HepG2 (cell line): ENCODE data around the gene CCL22. TPM values are rescaled to one million over a fixed set of nuclear protein-coding genes. Genes with fewer than 3 reads are reported as not detected.
A peak's percentile ranks its signal among the peaks of the same experiment; 100 is the strongest.

Experiments used
- BCL6 ChIP-seq: IDR thresholded peaks from 2 replicates; pipeline ENCODE4 v1.6.1; 2016; ENCODE audit warnings: missing genetic modification reagents, missing compliant biosample characterization
- EP300 ChIP-seq, 3 experiments: sonication (generic) in 1 of 3; formaldehyde crosslinking in 1 of 3; IDR thresholded peaks; 2 replicates each; pipeline versions ENCODE4 v1.5.1 to v1.6.1; 2011 to 2020; ENCODE audit warnings: low read depth in 2 of 3, low read length in 2 of 3, borderline replicate concordance in 1 of 3, improper control_type of control experiment in 1 of 3, mild to moderate bottlenecking in 1 of 3, missing genetic modification reagents in 1 of 3, moderate library complexity in 1 of 3
- ETV5 ChIP-seq: IDR thresholded peaks from 2 replicates; pipeline ENCODE4 v1.6.1; 2018; ENCODE audit warnings: missing biosample characterization, missing genetic modification reagents, inconsistent platforms, borderline replicate concordance
- HMGXB3 ChIP-seq: sonication (generic); formaldehyde crosslinking; IDR thresholded peaks from 2 replicates; pipeline ENCODE4 v1.4.0; 2020; ENCODE audit warnings: missing genetic modification reagents, borderline replicate concordance
- KLF16 ChIP-seq, 2 experiments: sonication (generic) in 1 of 2; formaldehyde crosslinking in 1 of 2; IDR thresholded peaks; 2 replicates each; pipeline versions ENCODE4 v1.6.1 to v1.8.0; 2016 to 2023; ENCODE audit warnings: missing genetic modification reagents in 2 of 2, missing compliant biosample characterization in 1 of 2
- NONO ChIP-seq, 2 experiments: fragments of 450-650 bp in 1 of 2; sonication (generic) in 1 of 2; formaldehyde crosslinking in 1 of 2; IDR thresholded peaks in 1 of 2; conservative IDR thresholded peaks in 1 of 2; 2 replicates each; pipeline versions ENCODE4 v1.6.1 to v1.8.0; 2017 to 2022; ENCODE audit warnings: mild to moderate bottlenecking in 1 of 2, missing genetic modification reagents in 1 of 2, moderate library complexity in 1 of 2
- RNF2 ChIP-seq: fragments of 450-650 bp; conservative IDR thresholded peaks from 2 replicates; pipeline ENCODE4 v1.6.1; 2016; ENCODE audit warnings: low read depth
- SATB2 ChIP-seq: sonication (generic); formaldehyde crosslinking; IDR thresholded peaks from 2 replicates; pipeline ENCODE4 v1.5.0; 2020; ENCODE audit warnings: missing genetic modification reagents
- SNAPC2 ChIP-seq: sonication (generic); formaldehyde crosslinking; IDR thresholded peaks from 2 replicates; pipeline ENCODE4 v1.8.1; 2022; ENCODE audit warnings: mild to moderate bottlenecking, missing genetic modification reagents
- SNAPC5 ChIP-seq: sonication (generic); formaldehyde crosslinking; IDR thresholded peaks from 2 replicates; pipeline ENCODE4 v1.8.1; 2023; ENCODE audit warnings: mild to moderate bottlenecking, missing genetic modification reagents, borderline replicate concordance
- SOX5 ChIP-seq: IDR thresholded peaks from 2 replicates; pipeline ENCODE4 v1.6.1; 2016; ENCODE audit warnings: borderline replicate concordance
- TEAD2 ChIP-seq: sonication (generic); formaldehyde crosslinking; IDR thresholded peaks from 2 replicates; pipeline ENCODE4 v1.9.0; 2021; ENCODE audit warnings: missing genetic modification reagents
- TERF1 ChIP-seq: sonication (generic); formaldehyde crosslinking; IDR thresholded peaks from 2 replicates; pipeline ENCODE4 v1.8.0; 2022; ENCODE audit warnings: mild to moderate bottlenecking, missing genetic modification reagents, moderate library complexity
- ZBTB1 ChIP-seq: sonication (generic); formaldehyde crosslinking; IDR thresholded peaks from 2 replicates; pipeline ENCODE4 v1.4.0; 2020; ENCODE audit warnings: missing genetic modification reagents, borderline replicate concordance
- ZC3H4 ChIP-seq: sonication (generic); formaldehyde crosslinking; IDR thresholded peaks from 2 replicates; pipeline ENCODE4 v1.4.0; 2020; ENCODE audit warnings: missing genetic modification reagents, borderline replicate concordance
- ZNF264 ChIP-seq: sonication (generic); formaldehyde crosslinking; IDR thresholded peaks from 2 replicates; pipeline ENCODE4 v1.4.0; 2020; ENCODE audit warnings: missing genetic modification reagents
- ZNF275 ChIP-seq: sonication (generic); formaldehyde crosslinking; IDR thresholded peaks from 2 replicates; pipeline ENCODE4 v1.8.0; 2022; ENCODE audit warnings: missing genetic modification reagents, mild to moderate bottlenecking, inconsistent platforms, borderline replicate concordance
- ZNF333 ChIP-seq: sonication (generic); formaldehyde crosslinking; IDR thresholded peaks from 2 replicates; pipeline ENCODE4 v1.4.0; 2020; ENCODE audit warnings: mild to moderate bottlenecking, missing genetic modification reagents, borderline replicate concordance
- ZNF605 ChIP-seq: sonication (generic); formaldehyde crosslinking; IDR thresholded peaks from 2 replicates; pipeline ENCODE4 v1.8.0; 2022; ENCODE audit warnings: mild to moderate bottlenecking, missing genetic modification reagents
- ZNF761 ChIP-seq: sonication (generic); formaldehyde crosslinking; conservative IDR thresholded peaks from 2 replicates; pipeline ENCODE4 v1.4.0; 2020; ENCODE audit warnings: mild to moderate bottlenecking, missing genetic modification reagents
- ZNF879 ChIP-seq: sonication (generic); formaldehyde crosslinking; IDR thresholded peaks from 2 replicates; pipeline ENCODE4 v1.8.1; 2023; ENCODE audit warnings: missing genetic modification reagents
- ZNF883 ChIP-seq: sonication (generic); formaldehyde crosslinking; IDR thresholded peaks from 2 replicates; pipeline ENCODE4 v1.5.1; 2020; ENCODE audit warnings: mild to moderate bottlenecking, missing genetic modification reagents; ENCODE audit errors: not compliant biosample characterization
- polyA plus RNA-seq, 8 experiments: library from polyadenylated mRNA; depleted of rRNA in 3 of 8; stranded (reverse) in 7 of 8; unstranded in 1 of 8; fragments of >200 nt; fragmentation: Illumina TruSeq in 4 of 8; extraction: Trizol in 4 of 8; gene quantifications; 2 replicates each; pipeline versions ENCODE4 v1.2.1 to v1.2.3, GENCODE V29; 2011 to 2016; ENCODE audit warnings: low read depth in 4 of 8, missing spikeins in 1 of 8, mixed read lengths in 1 of 8; ENCODE audit not compliant: insufficient read depth in 1 of 8
- total RNA-seq, 5 experiments: library from RNA; depleted of rRNA; stranded (reverse); fragments of >200 nt; fragmentation: Illumina TruSeq; extraction: Trizol; gene quantifications; 2 replicates each; pipeline ENCODE4 v1.2.3, GENCODE V29; 2016; ENCODE audit warnings: low read depth in 1 of 5

CCL22 gene
- total and polyA plus RNA-seq, 2 of the 13 experiments (the other 11 are each of a cell fraction or from before 2014, with no cell fraction given), result not detected

- TF ChIP-seq KLF16 (CRISPR knock-in tag; IDR thresholded peaks at IDR 0.05) (no peak), ZNF761 (no peak; the same call in 1 of the 2 replicates), ZC3H4 (CRISPR knock-in tag) (0 out of 2 replicates have a peak, but pooled peaks have one; percentile 40), SNAPC2 (CRISPR knock-in tag) (0 out of 2 replicates have a peak, but pooled peaks have one; percentile 85), NONO (IDR thresholded peaks at IDR 0.05) (no peak), NONO (CRISPR knock-in tag; conservative IDR thresholded peaks at IDR 0.05) (no peak; the same call in 1 of the 2 replicates), EP300 (IDR thresholded peaks at IDR 0.05; ENCODE audit: low read depth in 2 of 2, low read length in 2 of 2) (no peak; a peak in 3 of 4 replicates), EP300 (CRISPR knock-in tag; IDR thresholded peaks at IDR 0.05; ENCODE audit: borderline replicate concordance) (no peak; the same call in 1 of the 2 replicates), ZNF605 (CRISPR knock-in tag) (no peak), ZNF264 (CRISPR knock-in tag) (peak; percentile 89; the same call in 1 of the 2 replicates), ZBTB1 (CRISPR knock-in tag) (0 out of 2 replicates have a peak, but pooled peaks have one; percentile 49), ZNF879 (no peak), TEAD2 (CRISPR knock-in tag) (no peak), SOX5 (CRISPR knock-in tag) (peak; percentile 83), ETV5 (CRISPR knock-in tag) (no peak), BCL6 (no peak), RNF2 (no peak), SNAPC5 (CRISPR knock-in tag) (0 out of 2 replicates have a peak, but pooled peaks have one; percentile 66), TERF1 (CRISPR knock-in tag) (no peak), ZNF883 (CRISPR knock-in tag) (no peak), SATB2 (CRISPR knock-in tag) (no peak), HMGXB3 (peak; percentile 94), ZNF333 (CRISPR knock-in tag) (no peak), ZNF275 (CRISPR knock-in tag) (no peak)
Observed at GRCh38 chr16:57373117-57373947, 14.7 kb downstream of the CCL22 start (continued).
